NT2/D1 (cell line): Measurements from ENCODE around the gene ATXN2L.
A peak's percentile ranks its signal among the peaks of the same experiment; 100 is the strongest.

ENCODE experiments used
- DNase-seq: peaks from one replicate; pipeline ENCODE4 v3.0.0-alpha.2; 2011; ENCODE audit warnings: low read depth, low spot score
- H3K27me3 ChIP-seq: 2 replicates; pipeline ENCODE4 v1.6.0; 2011; ENCODE audit warnings: mild to moderate bottlenecking; ENCODE audit not compliant: insufficient read length, insufficient read depth
- H3K36me3 ChIP-seq: 2 replicates; pipeline ENCODE4 v1.6.1; 2011; ENCODE audit warnings: mild to moderate bottlenecking, low read length, mixed read lengths; ENCODE audit not compliant: insufficient read depth, insufficient read length
- H3K4me1 ChIP-seq: 2 replicates; pipeline ENCODE4 v1.5.1; 2011; ENCODE audit not compliant: insufficient read depth, insufficient read length
- H3K4me3 ChIP-seq: 2 replicates; pipeline ENCODE4 v1.5.1; 2011; ENCODE audit warnings: low read depth; ENCODE audit not compliant: insufficient read length
- H3K9ac ChIP-seq: 2 replicates; pipeline ENCODE4 v1.6.0; 2011; ENCODE audit warnings: low read depth; ENCODE audit not compliant: insufficient read length
- H3K9me3 ChIP-seq: 2 replicates; pipeline ENCODE4 v1.5.1; 2011; ENCODE audit warnings: mild to moderate bottlenecking, low read length; ENCODE audit not compliant: insufficient read depth
- SUZ12 ChIP-seq: IDR thresholded peaks from 2 replicates; pipeline ENCODE4 v1.6.1; 2011; ENCODE audit not compliant: insufficient read length, insufficient read depth; ENCODE audit errors: extremely low read depth
- YY1 ChIP-seq: IDR thresholded peaks from 2 replicates; pipeline ENCODE4 v1.6.1; 2011; ENCODE audit not compliant: insufficient read length, insufficient read depth
- ZNF274 ChIP-seq: IDR thresholded peaks from 2 replicates; pipeline ENCODE4 v1.6.1; 2011; ENCODE audit warnings: mild to moderate bottlenecking, low read depth, low read length

ATXN2L gene

GRCh38 chr16:28846080-28846932 lies 23.5 kb downstream of the ATXN2L start, which contains the start of gene TUFM:
TUFM (minus strand) TSS chr16:28846348; CDS start chr16:28846269, 79 bp downstream.
- TF ChIP-seq YY1 = no peak
- TF ChIP-seq SUZ12 = no peak
- TF ChIP-seq ZNF274 = no peak
- peak within 1 kb of the TSS; percentile 100 for H3K9ac ChIP-seq
- peak within 1 kb of the TSS; percentile 100 for H3K4me3 ChIP-seq
- H3K4me1 ChIP-seq = peaks cover 8% of the 10 kb centered on the region
- no peaks in the 10 kb centered on the region for H3K9me3 ChIP-seq
- DNase-seq = peak; percentile 99
- no peaks in the 10 kb centered on the region for H3K27me3 ChIP-seq
- H3K36me3 ChIP-seq = peaks cover 44% of the 10 kb centered on the region

GRCh38 chr16:28846933-28847273 lies 24.1 kb downstream of the ATXN2L start:
- Histone ChIP-seq H3K4me3 (peak overlapping the region; percentile 100), H3K36me3 (peaks cover 40% of the 10 kb centered on the region), H3K9ac (peak overlapping the region; percentile 81), H3K4me1 (peaks cover 8% of the 10 kb centered on the region), H3K9me3 (no peaks in the 10 kb centered on the region), H3K27me3 (no peaks in the 10 kb centered on the region)
- TF ChIP-seq ZNF274 (no peak), SUZ12 (no peak), YY1 (no peak)
- no peak for DNase-seq

GRCh38 chr16:28858421-28858820 lies 35.6 kb downstream of the ATXN2L start:
- DNase-seq = no peak
- peaks cover 3% of the 10 kb centered on the region for H3K36me3 ChIP-seq
- H3K4me1 ChIP-seq = peaks cover 5% of the 10 kb centered on the region
- no peak overlapping the region for H3K9ac ChIP-seq
- H3K9me3 ChIP-seq = no peaks in the 10 kb centered on the region
- H3K27me3 ChIP-seq = no peaks in the 10 kb centered on the region
- TF ChIP-seq ZNF274 (no peak), SUZ12 (no peak), YY1 (no peak)
- no peak overlapping the region for H3K4me3 ChIP-seq

GRCh38 chr16:28859326-28859725 lies 36.5 kb downstream of the ATXN2L start:
- TF ChIP-seq ZNF274 (no peak), YY1 (no peak), SUZ12 (no peak)
- H3K27me3 ChIP-seq = no peaks in the 10 kb centered on the region
- H3K4me3 ChIP-seq = no peak overlapping the region
- peaks cover 7% of the 10 kb centered on the region for H3K4me1 ChIP-seq
- H3K9ac ChIP-seq = no peak overlapping the region
- no peaks in the 10 kb centered on the region for H3K9me3 ChIP-seq
- DNase-seq = no peak
- H3K36me3 ChIP-seq = peaks cover 3% of the 10 kb centered on the region

GRCh38 chr16:28863929-28864793 lies 41.4 kb downstream of the ATXN2L start:
- no peak for DNase-seq
- no peaks in the 10 kb centered on the region for H3K9me3 ChIP-seq
- H3K4me1 ChIP-seq = peaks cover 10% of the 10 kb centered on the region
- H3K9ac ChIP-seq = peak overlapping the region; percentile 98
- H3K4me3 ChIP-seq = peak overlapping the region; percentile 99
- TF ChIP-seq YY1 = no peak
- TF ChIP-seq SUZ12 = no peak
- no peak for TF ChIP-seq ZNF274
- H3K27me3 ChIP-seq = no peaks in the 10 kb centered on the region
- H3K36me3 ChIP-seq = peaks cover 31% of the 10 kb centered on the region

- TF ChIP-seq ZNF274 (no peak), YY1 (no peak), SUZ12 (no peak)
- H3K9ac ChIP-seq = peak overlapping the region; percentile 54
- H3K9me3 ChIP-seq = no peaks in the 10 kb centered on the region
- peaks cover 10% of the 10 kb centered on the region for H3K4me1 ChIP-seq
- no peak for DNase-seq
- no peaks in the 10 kb centered on the region for H3K27me3 ChIP-seq
- peak overlapping the region; percentile 99 for H3K4me3 ChIP-seq
- peaks cover 41% of the 10 kb centered on the region for H3K36me3 ChIP-seq
Measured at GRCh38 chr16:28865001-28865688, 42.3 kb downstream of the ATXN2L start.
